Stomach (tissue), 4 donors: ENCODE data around the gene MCCD1.

Experiments
- CTCF ChIP-seq, 7 experiments: fragments of 450-650 bp in 4 of 7; fragments of 200-600 bp in 3 of 7; sonication (generic) in 3 of 7; IDR thresholded peaks; one replicate each; pipeline ENCODE4 v1.5.1; 2016 to 2019; ENCODE audit warnings: antibody characterized with exemption in 7 of 7, control low read depth in 2 of 7, mild to moderate bottlenecking in 1 of 7
- POLR2AphosphoS5 ChIP-seq, 3 donors: sonication (generic); formaldehyde crosslinking; IDR thresholded peaks; one replicate each; pipeline ENCODE4 v1.6.1; 2016; ENCODE audit warnings: antibody characterized with exemption in 3 of 3

GRCh38 chr6:31510007-31510406 is 18.8 kb upstream of the MCCD1 start:
- TF ChIP-seq CTCF (IDR thresholded peaks at IDR 0.05): no peak
- no peak for TF ChIP-seq POLR2AphosphoS5 (IDR thresholded peaks at IDR 0.05)
